Osteocyte (in vitro differentiated cells): ENCODE results near the gene CYS1. TPM values are rescaled to one million over a fixed set of nuclear protein-coding genes. Genes with fewer than 3 reads are reported as not detected.

ENCODE experiments used
- DNase-seq: peaks from one replicate; pipeline ENCODE4 v3.0.0; 2021; ENCODE audit warnings: mixed read lengths; ENCODE audit not compliant: unreplicated experiment; ENCODE audit errors: extremely low spot score
- H3K27ac Mint-ChIP-seq: one replicate; pipeline ENCODE4 v1.8.0; 2021; ENCODE audit warnings: mild to moderate bottlenecking, mixed read lengths; ENCODE audit not compliant: unreplicated experiment
- H3K27me3 Mint-ChIP-seq: one replicate; pipeline ENCODE4 v1.8.0; 2021; ENCODE audit warnings: mixed read lengths; ENCODE audit not compliant: unreplicated experiment
- H3K36me3 Mint-ChIP-seq: one replicate; pipeline ENCODE4 v1.8.0; 2021; ENCODE audit warnings: mixed read lengths; ENCODE audit not compliant: unreplicated experiment
- H3K4me1 Mint-ChIP-seq: one replicate; pipeline ENCODE4 v1.8.0; 2021; ENCODE audit warnings: mixed read lengths; ENCODE audit not compliant: unreplicated experiment
- H3K4me3 Mint-ChIP-seq: one replicate; pipeline ENCODE4 v1.8.0; 2021; ENCODE audit warnings: mild to moderate bottlenecking, moderate library complexity, mixed read lengths; ENCODE audit not compliant: unreplicated experiment
- H3K9me3 Mint-ChIP-seq: one replicate; pipeline ENCODE4 v1.8.0; 2021; ENCODE audit warnings: mixed read lengths; ENCODE audit not compliant: unreplicated experiment
- total RNA-seq: library from RNA; stranded (reverse); gene quantifications from 2 replicates; pipeline ENCODE4 v1.2.1, GENCODE V29; 2021
- TF ChIP-seq, protein P1 (sequence below): fragments of 200-600 bp; sonication (generic); IDR thresholded peaks from 2 replicates; pipeline ENCODE4 v1.5.0; 2021; ENCODE audit warnings: antibody characterized with exemption, mild to moderate bottlenecking, moderate library complexity

Gene CYS1
- total RNA-seq, 1 donor from 2014 or later: 5.5 TPM

DNA sequence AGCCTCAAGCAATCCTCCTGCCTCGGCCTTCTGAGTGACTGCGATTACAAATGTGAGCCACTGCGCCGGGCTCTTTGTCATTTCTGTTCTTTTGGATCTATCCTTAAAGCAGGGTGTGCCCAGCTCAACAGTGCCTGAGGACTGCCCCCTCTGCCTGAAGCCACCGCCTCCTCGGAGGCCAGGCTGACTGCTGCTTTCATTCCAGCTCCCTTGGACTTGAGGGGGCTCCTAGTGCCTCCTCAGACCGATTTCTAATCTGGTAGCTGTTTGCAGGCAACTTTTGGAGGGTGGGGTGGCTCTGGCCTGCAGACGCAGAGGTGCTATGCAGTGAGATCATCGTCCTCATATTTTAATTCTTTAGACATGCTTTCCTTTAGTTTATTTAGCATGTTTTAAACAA, 72.8 kb downstream of the CYS1 start:
- Mint-ChIP-seq H3K9me3 (no peaks in the 10 kb centered on the region), H3K4me3 (no peak overlapping the region), H3K27ac (no peak overlapping the region), H3K4me1 (peaks cover 5% of the 10 kb centered on the region), H3K36me3 (no peaks in the 10 kb centered on the region), H3K27me3 (peaks cover 2% of the 10 kb centered on the region)
- TF ChIP-seq, protein P1, sequence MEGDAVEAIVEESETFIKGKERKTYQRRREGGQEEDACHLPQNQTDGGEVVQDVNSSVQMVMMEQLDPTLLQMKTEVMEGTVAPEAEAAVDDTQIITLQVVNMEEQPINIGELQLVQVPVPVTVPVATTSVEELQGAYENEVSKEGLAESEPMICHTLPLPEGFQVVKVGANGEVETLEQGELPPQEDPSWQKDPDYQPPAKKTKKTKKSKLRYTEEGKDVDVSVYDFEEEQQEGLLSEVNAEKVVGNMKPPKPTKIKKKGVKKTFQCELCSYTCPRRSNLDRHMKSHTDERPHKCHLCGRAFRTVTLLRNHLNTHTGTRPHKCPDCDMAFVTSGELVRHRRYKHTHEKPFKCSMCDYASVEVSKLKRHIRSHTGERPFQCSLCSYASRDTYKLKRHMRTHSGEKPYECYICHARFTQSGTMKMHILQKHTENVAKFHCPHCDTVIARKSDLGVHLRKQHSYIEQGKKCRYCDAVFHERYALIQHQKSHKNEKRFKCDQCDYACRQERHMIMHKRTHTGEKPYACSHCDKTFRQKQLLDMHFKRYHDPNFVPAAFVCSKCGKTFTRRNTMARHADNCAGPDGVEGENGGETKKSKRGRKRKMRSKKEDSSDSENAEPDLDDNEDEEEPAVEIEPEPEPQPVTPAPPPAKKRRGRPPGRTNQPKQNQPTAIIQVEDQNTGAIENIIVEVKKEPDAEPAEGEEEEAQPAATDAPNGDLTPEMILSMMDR: no peak
- no peak for DNase-seq

Other genes with a start within 250 kb of the CYS1 start
- gene TAF1B, start 236.9 kb downstream of the CYS1 start, total RNA-seq: 23.0 and 25.9 TPM in 2 replicates
- gene GRHL1, start 128.7 kb downstream of the CYS1 start, total RNA-seq: 0.32 and 0.81 TPM in 2 replicates
- gene KLF11, start 36.9 kb downstream of the CYS1 start, total RNA-seq: 15.9 and 17.4 TPM in 2 replicates
- 28.3 and 33.6 TPM in 2 replicates for gene RRM2, start 42.3 kb upstream of the CYS1 start, total RNA-seq
- gene HPCAL1, start 222.5 kb upstream of the CYS1 start, total RNA-seq: 56.8 and 57.8 TPM in 2 replicates